GM19193 (cell line): Measurements from ENCODE around the gene ST8SIA4.

ENCODE experiments used
- POLR2A ChIP-seq: IDR thresholded peaks from 4 replicates; pipeline ENCODE4 v1.6.1; 2011; ENCODE audit not compliant: insufficient read depth, insufficient read length; ENCODE audit errors: extremely low read depth

ST8SIA4 gene

DNA sequence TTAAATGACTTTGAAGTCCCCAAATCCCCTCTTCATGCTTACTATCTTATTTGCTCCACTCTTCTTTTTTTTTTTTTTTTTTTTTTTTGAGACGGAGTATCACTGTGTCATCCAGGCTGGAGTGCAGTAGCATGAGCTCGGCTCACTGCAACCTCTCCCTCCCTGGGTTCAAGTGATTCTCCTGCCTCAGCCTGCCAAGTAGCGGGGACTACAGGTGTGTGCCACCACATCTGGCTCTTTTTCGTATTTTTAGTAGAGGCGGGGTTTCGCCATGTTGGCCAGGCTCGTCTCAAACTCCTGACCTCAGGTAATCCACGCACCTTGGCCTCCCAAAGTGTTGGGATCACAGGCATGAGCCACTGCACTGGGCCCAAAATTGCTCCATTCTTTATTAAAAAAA lies 51.0 kb downstream of the ST8SIA4 start:
- no peak for TF ChIP-seq POLR2A

DNA sequence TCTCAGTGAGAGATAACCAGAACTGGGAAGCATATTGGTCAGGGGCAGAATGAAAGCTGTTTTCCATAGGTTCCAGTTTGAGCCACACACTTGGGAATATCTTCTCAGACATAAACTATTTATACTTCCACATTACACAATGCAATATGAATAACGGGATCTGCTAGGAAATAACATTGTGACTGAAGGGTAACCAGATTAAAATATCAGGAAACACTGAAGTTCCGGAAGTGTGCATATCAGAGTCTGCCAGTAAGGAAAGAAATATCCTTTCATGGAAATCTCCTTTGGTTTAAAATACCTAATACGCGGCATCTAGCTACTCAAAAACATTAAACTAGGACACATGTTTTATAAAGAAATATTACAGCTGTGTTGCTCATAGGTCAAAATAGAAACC lies 56.3 kb downstream of the ST8SIA4 start:
- no peak for TF ChIP-seq POLR2A

- TF ChIP-seq POLR2A, result no peak
These were observed 61.0 kb downstream of the ST8SIA4 start for GRCh38 chr5:100842080-100842479.

DNA sequence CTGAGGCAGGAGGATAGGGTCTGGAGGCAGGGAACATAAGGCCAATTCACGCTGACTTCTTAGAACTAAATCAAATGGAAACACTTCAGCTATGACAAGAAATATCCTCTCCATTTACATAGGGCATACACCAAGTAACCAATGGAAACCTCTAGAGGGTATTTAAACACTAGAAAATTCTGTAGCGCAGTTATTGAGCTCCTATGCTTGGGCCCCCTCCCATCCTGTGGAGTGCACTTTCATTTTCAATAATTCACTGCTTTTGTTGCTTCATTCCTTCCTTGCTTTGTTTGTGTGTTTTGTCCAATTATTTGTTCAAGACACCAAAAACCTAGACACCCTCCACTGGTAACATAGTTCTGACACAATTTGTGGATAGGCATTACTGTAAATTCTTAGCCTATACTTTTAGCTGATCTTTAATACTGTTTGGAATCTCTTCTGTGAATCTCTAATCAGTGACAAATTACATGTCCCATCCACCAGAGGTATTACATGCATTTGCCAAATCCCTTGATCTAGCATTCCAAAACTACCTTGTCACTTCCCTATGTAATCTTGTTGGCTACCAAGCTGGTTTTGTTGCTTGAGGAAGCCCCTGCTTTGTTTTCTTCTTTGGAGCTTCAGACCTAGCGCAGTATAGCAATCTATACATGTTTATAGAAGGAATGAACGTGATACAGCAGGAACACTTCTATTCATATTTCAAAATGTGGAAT lies 61.6 kb downstream of the ST8SIA4 start:
- TF ChIP-seq POLR2A, result no peak

- TF ChIP-seq POLR2A, result no peak
These were observed 62.3 kb downstream of the ST8SIA4 start for GRCh38 chr5:100840789-100841188.

DNA sequence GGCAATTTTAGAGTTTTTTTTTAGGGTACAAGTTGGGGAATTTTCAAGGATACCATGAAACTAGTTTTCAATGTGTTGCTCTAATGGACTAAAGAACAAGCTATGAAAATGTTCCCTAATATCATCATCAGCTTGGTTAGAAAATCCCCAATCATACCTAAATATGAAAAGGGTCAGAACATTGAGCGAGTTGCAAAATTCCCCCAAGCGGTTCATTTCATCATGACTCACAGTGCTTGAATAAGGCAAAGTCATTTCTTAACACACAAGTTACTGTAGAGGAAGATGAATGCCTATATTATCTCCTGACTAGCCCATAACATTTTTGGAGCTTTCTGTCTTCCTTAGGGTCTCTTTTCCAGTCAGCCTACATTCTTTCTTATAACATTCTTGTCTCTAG lies 62.7 kb downstream of the ST8SIA4 start:
- TF ChIP-seq POLR2A, result no peak

DNA sequence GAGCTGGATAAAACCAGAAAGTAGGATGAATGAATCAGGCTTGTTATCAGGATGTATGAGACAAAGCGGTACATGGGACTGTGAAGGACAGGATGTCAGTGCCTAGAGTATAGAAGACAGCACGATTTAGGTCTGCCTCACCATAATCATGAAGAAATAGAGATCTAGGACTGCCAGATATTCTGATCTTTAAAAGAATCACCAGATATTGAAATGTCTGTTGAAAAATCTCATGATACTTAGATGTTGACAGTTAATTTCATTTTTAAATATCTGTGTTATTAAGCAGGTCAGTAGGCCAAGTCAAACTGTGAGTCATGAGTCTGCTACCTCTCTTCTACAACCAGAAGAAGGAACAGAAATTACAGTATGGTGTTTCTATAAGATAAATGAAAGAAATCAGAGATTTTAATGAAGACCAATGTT lies 65.0 kb downstream of the ST8SIA4 start:
- no peak for TF ChIP-seq POLR2A

- TF ChIP-seq POLR2A, result no peak
These were observed 68.6 kb downstream of the ST8SIA4 start for GRCh38 chr5:100834519-100834918.

- no peak for TF ChIP-seq POLR2A
These were observed 70.5 kb downstream of the ST8SIA4 start for GRCh38 chr5:100832252-100833230.

- TF ChIP-seq POLR2A, result no peak
These were observed 74.2 kb downstream of the ST8SIA4 start for GRCh38 chr5:100828898-100829356.

- no peak for TF ChIP-seq POLR2A
These were observed 74.8 kb downstream of the ST8SIA4 start for GRCh38 chr5:100828071-100828897.

DNA sequence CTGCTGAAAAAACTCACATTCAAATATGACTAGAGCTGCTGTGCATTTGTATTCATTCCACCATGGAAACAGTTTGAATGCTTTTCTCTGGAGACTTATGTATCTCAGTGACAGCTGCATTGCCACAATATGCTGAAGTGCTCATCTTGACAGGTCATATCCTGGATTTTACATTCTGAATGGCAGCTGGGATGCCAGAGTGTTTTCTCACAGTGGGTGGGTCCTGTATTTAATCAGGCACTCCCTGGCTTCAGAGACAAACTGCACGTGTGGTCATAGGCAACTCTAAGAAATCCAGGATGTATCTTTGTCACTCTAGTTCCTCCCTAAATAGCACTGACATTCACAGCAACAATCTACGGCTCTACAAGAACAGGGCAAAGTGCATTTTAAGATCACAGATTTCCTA lies 75.6 kb downstream of the ST8SIA4 start:
- TF ChIP-seq POLR2A, result no peak

- TF ChIP-seq POLR2A, result no peak
These were observed 76.9 kb downstream of the ST8SIA4 start for GRCh38 chr5:100826133-100826532.

DNA sequence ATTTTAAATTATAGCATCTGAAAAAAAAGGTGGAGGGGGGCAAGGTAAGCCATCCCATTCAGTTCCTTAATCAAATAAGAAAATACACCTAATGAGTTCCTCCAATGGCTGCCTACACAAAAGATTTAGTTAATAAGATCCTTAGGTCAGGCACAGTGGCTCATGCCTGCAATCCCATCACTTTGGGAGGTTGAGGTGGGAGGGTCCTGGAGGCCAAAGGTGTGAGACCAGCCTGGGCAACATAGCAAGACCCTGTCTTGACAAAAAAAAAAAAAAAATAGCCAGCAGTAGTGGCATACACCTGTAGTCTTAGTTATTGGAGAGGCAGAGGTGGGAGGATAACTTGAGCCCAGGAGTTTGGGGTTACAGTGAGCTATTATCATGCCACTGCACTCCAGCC lies 78.4 kb downstream of the ST8SIA4 start:
- TF ChIP-seq POLR2A, result no peak

DNA sequence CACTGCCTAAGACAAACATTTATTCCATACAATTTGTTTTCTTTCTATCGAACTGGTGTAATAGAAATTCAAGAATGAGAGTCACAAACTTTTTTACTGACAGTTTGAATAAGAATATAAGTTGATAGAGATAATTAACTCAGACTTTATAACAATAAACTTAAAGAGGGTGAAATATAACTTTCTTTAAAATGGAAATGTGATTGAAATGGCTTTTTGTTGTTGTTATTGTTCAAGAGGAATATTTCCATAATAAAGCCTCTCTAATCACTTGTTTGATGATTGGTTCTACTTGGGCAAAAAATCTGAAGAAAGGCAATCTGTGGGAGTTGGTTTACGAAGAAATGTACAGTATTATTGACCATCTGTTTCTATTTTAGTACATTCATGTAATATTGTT lies 79.3 kb downstream of the ST8SIA4 start:
- TF ChIP-seq POLR2A, result no peak
